ENCODE data around the gene ZNF683.

ZNF683 gene

DNA sequence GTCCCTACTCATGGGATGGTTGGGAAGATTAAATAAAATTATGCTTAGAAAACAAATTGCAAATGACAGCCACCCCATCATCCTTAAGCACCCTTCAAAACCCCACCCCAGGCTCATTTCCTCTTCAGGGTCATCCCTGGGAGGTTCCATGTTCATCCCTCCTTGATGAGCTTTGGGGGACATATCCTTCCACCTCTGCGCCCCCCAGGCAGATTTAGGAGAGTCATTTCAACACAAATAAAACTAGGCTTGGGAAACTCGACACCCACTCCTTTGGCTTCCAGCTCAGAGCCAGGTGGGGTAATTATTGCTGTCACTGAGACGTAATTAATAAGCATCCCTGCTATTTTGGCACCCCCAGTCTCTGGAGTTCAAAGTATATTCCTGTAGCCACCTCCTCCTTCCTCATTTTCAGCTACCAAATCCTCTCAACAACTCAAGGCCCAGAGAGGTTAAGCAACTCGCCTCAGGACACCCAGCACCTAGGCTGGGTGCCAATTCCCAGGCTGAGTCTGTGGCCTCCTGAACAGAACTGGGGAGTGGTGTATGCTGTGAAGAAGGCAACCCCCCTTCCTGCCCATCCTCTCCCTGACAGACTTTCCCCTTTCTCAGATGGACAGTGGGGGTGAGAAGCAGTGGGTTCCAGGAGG lies 19.2 kb downstream of the ZNF683 start:
- Histone ChIP-seq H3K27me3 (ENCODE audit: control insufficient read depth, insufficient read depth, low read length) (no peaks in the 10 kb centered on the region), H3K36me3 (ENCODE audit: control insufficient read depth, insufficient read depth, low read length) (no peaks in the 10 kb centered on the region), H3K27ac (ENCODE audit: low read depth, low read length) (no peak overlapping the region), H3K9ac (ENCODE audit: low read length) (no peak overlapping the region), H3K4me3 (ENCODE audit: low read length) (no peak overlapping the region), H3K4me1 (ENCODE audit: control insufficient read depth, insufficient read depth, low read length) (no peaks in the 10 kb centered on the region)

DNA sequence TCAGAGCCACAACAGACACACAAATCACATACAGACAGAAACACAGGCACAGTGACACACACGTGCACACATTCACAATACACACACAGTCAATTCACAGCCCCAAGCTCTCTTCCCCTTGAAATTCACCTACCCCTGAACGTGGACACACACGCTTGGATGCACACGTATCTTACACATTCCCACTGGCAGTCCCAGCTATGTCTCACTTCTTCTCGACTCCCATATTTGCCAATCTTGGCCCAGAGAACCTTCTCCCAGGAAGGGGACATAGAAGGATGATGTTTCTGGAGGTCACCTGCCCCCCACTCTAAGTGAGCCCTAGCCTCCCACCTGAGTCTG lies 20.2 kb downstream of the ZNF683 start:
- H3K9ac ChIP-seq (ENCODE audit: low read length), result no peak overlapping the region

DNA sequence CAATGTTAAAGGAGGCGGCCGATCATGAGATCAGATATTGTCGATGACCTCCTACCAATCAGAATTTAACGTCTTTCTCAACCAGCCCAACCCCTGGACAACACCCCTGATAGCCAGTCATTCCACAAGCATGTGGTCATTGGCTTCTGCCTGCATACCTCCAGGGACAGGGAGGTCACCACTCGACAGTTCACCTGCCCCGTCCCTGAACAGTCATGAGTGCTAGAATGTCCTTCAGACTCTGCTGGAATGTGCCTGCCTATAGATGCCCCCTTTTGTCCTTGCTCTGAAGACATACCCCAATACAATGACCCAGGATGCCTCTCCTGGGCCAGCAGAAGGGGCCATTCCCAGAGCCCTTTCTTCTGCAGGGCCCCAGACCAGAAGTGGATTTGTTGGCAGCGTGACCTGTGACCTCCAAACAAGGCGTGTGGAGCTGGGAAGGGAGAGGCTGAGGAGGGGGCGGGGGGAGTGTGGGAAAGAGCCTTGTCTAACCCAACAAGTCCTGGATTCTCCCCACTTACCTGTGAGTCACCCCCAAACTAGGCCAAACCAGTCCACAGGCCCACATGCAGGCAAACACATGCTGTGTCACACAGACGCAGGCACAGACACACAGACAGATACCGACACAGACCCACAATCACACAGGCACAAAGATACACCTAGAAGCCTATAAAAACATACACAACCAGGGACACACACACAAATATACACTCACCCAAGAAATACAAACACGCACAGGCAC lies 20.8 kb downstream of the ZNF683 start:
- Histone ChIP-seq H3K9ac (ENCODE audit: low read length) (no peak overlapping the region), H3K4me1 (ENCODE audit: control insufficient read depth, insufficient read depth, low read length) (no peaks in the 10 kb centered on the region), H3K27me3 (ENCODE audit: control insufficient read depth, insufficient read depth, low read length) (no peaks in the 10 kb centered on the region), H3K36me3 (ENCODE audit: control insufficient read depth, insufficient read depth, low read length) (no peaks in the 10 kb centered on the region), H3K4me3 (ENCODE audit: low read length) (no peak overlapping the region), H3K27ac (ENCODE audit: low read depth, low read length) (no peak overlapping the region)

More for the DNA sequence above, 20.2 kb downstream of the ZNF683 start:
- H3K27me3 ChIP-seq (ENCODE audit: control insufficient read depth, insufficient read depth, low read length), result no peaks in the 10 kb centered on the region
- no peak overlapping the region for H3K27ac ChIP-seq (ENCODE audit: low read depth, low read length)
- no peaks in the 10 kb centered on the region for H3K4me1 ChIP-seq (ENCODE audit: control insufficient read depth, insufficient read depth, low read length)
- no peak overlapping the region for H3K4me3 ChIP-seq (ENCODE audit: low read length)
- no peaks in the 10 kb centered on the region for H3K36me3 ChIP-seq (ENCODE audit: control insufficient read depth, insufficient read depth, low read length)

DNA sequence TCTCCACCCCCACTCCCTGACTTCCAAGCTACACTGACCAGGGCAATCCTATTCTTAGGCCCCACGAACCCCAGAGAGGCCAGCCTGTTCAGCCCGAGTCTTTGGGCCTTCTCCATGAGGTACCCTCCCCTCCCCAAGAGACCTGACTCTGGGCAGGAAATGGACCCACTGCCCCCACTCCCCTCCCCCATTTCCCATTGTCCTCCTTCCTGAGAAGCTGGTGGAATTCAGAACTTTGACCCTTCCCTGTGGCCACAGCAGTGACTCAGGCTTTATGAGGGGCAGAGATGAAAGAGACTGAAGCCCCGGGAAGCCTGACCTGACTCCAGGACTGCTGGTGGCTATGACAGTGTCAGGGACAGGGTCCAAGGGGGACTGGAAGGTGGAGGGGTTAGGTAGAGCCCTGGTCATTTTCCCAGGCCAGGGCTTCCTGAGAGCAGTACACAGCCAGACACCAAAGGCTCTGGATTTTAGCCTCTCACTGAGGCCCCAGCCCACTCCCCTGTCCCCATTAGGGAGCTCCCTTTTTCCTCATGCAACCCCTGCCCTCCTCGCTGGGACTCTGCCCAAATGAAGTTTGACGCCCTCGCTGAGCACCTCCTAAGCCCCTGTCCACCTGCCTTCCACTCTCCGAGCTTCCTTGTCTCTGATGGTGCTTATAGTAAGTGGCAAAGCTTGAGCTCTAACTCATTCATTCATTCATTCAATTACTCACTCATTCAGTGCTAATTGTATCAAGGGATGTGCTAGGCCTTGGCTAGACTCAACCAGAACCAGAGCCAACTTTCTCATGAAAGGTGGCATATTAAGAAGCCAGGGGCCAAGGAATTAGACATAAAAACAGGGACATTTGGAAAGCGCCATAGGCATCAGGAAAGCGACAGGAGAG lies 21.6 kb downstream of the ZNF683 start:
- Histone ChIP-seq H3K4me1 (ENCODE audit: control insufficient read depth, insufficient read depth, low read length) (no peaks in the 10 kb centered on the region), H3K4me3 (ENCODE audit: low read length) (no peak overlapping the region), H3K36me3 (ENCODE audit: control insufficient read depth, insufficient read depth, low read length) (no peaks in the 10 kb centered on the region), H3K9ac (ENCODE audit: low read length) (no peak overlapping the region), H3K27me3 (ENCODE audit: control insufficient read depth, insufficient read depth, low read length) (no peaks in the 10 kb centered on the region), H3K27ac (ENCODE audit: low read depth, low read length) (no peak overlapping the region)

DNA sequence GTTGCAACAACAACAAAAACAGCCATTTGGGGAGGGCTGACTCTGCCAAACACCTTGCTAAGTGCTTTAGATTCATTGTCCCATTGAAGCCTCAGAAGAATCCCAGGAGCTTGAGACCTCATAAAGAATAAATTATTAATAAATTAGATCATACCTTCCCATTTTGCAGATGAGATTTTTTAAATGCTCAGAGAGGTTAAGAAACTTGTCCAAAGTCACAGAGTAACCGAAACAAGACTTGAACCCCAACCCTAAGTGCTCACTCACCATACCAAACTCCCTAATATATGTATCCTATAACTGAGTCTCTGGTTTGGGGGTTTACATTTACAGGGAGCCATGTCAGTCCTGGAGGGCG lies 22.2 kb downstream of the ZNF683 start:
- H3K27ac ChIP-seq (ENCODE audit: low read depth, low read length), result no peak overlapping the region
- no peaks in the 10 kb centered on the region for H3K4me1 ChIP-seq (ENCODE audit: control insufficient read depth, insufficient read depth, low read length)
- H3K36me3 ChIP-seq (ENCODE audit: control insufficient read depth, insufficient read depth, low read length), result no peaks in the 10 kb centered on the region
- no peak overlapping the region for H3K9ac ChIP-seq (ENCODE audit: low read length)
- no peak overlapping the region for H3K4me3 ChIP-seq (ENCODE audit: low read length)
- no peaks in the 10 kb centered on the region for H3K27me3 ChIP-seq (ENCODE audit: control insufficient read depth, insufficient read depth, low read length)

DNA sequence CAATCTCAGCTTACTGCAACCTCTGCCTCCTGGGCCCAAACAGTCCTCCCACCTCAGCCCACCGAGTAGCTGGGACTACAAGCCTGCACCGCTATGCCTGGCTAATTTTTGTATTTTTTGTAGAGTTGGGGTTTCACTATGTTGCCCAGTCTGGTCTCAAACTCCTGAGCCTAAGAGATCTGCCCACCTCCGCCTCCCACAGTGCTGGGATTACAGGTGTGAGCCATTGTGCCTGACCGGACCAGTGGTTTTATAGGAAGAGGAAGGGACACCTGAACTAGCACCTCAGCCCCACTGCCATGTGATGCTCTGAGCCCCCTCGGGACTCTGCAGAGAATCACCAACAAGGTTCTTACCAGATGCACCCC lies 22.7 kb downstream of the ZNF683 start:
- no peaks in the 10 kb centered on the region for H3K27me3 ChIP-seq (ENCODE audit: control insufficient read depth, insufficient read depth, low read length)
- H3K4me3 ChIP-seq (ENCODE audit: low read length), result no peak overlapping the region
- H3K9ac ChIP-seq (ENCODE audit: low read length), result no peak overlapping the region
- H3K27ac ChIP-seq (ENCODE audit: low read depth, low read length), result no peak overlapping the region
- no peaks in the 10 kb centered on the region for H3K36me3 ChIP-seq (ENCODE audit: control insufficient read depth, insufficient read depth, low read length)
- no peaks in the 10 kb centered on the region for H3K4me1 ChIP-seq (ENCODE audit: control insufficient read depth, insufficient read depth, low read length)

DNA sequence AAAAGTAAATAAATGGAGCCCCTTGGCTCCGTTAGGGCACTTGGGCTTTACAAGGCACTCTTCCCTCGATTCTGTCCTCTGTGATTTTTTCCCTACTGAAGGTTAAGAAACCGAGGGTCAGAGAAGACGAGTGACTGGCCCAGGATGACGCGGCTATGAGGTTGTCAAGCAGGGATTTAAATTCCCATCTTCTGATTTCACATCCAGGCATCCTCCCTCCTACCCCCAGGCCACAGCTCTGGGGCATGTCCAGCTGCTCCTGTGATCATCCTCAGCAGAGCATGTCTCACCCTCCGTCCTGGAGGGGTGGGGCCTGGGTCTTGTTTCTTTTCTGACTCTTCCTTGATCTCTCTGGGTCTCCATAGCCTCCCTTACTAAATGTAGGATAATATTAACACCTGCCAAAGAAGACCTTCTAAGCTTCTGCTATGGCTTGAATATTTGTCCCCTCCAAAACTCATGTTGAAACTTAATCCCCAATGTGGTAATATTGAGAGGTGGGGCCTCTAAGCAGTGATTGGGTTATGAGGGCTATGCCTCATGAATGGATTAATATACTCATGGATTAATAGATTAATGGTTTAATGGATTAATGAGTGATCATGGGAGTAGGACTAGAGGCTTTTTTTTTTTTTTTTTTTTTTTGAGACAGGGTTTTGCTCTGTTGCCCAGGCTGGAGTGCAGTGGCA lies 23.2 kb downstream of the ZNF683 start:
- no peak overlapping the region for H3K27ac ChIP-seq (ENCODE audit: low read depth, low read length)
- no peaks in the 10 kb centered on the region for H3K27me3 ChIP-seq (ENCODE audit: control insufficient read depth, insufficient read depth, low read length)
- H3K4me1 ChIP-seq (ENCODE audit: control insufficient read depth, insufficient read depth, low read length), result no peaks in the 10 kb centered on the region

DNA sequence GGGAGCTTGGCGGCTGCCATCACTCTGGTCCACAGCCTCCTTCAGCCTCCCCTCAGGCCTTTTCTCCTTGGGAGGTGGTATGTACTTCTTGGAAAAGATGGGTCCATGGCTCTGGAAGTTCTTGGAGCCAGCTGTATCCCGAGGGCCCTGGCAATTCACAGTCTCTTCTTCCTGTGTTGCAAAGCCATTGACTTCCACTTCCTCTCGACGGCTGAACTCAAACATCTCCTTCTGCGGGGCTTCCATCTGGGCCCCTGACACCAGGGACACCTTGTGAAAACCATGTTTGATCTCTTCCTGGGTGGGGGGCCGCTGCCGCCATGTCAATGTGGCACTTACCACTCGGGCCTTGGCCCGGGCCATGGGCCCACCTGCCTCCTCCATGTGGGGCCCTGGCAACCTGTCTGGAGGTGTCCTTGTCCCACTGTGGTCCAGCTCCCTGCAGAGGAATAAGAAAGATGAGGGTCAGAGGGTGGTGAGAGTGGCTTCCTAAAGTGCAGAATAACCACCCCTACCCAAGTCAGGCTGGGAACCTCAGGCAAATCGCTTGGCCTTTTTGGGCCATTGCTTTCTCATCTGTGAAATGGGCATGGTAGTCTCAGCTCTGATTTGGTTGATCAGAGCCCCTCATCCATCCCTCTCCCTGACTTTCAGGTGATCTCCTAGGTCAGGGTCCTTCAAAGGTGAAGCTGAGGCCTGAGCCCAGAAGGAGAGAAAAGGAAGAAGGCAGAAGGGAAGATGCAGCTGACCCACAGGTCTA lies 26.1 kb downstream of the ZNF683 start:
- Histone ChIP-seq H3K27ac (ENCODE audit: low read depth, low read length) (no peak overlapping the region), H3K4me3 (ENCODE audit: low read length) (no peak overlapping the region)

More for the DNA sequence above, 23.2 kb downstream of the ZNF683 start:
- Histone ChIP-seq H3K36me3 (ENCODE audit: control insufficient read depth, insufficient read depth, low read length) (no peaks in the 10 kb centered on the region), H3K4me3 (ENCODE audit: low read length) (no peak overlapping the region), H3K9ac (ENCODE audit: low read length) (no peak overlapping the region)

DNA sequence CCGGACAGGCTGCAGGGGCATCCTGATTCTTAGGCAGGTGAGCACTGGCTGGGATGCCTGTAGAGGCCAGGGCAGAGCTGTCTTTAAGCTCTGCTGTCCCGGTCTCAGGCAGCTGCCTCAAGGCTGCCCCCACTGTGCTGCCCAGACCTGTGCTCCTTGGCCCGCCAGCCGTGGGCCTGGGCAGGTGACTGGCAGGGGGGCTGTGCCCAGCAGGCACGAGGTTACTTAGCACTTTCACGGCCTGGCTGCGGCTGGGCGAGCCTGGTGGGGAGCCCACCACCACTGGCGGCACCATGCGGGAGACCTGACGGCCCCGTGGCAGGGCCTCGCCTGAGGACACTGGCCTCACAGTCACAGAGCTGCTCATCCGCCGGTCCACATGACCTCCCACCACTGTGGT lies 26.8 kb downstream of the ZNF683 start:
- no peak overlapping the region for H3K4me3 ChIP-seq (ENCODE audit: low read length)
- no peaks in the 10 kb centered on the region for H3K36me3 ChIP-seq (ENCODE audit: control insufficient read depth, insufficient read depth, low read length)
- no peaks in the 10 kb centered on the region for H3K4me1 ChIP-seq (ENCODE audit: control insufficient read depth, insufficient read depth, low read length)
- H3K9ac ChIP-seq (ENCODE audit: low read length), result no peak overlapping the region
- H3K27me3 ChIP-seq (ENCODE audit: control insufficient read depth, insufficient read depth, low read length), result no peaks in the 10 kb centered on the region
- H3K27ac ChIP-seq (ENCODE audit: low read depth, low read length), result no peak overlapping the region

More for the DNA sequence above, 26.1 kb downstream of the ZNF683 start:
- H3K9ac ChIP-seq (ENCODE audit: low read length), result no peak overlapping the region
- H3K36me3 ChIP-seq (ENCODE audit: control insufficient read depth, insufficient read depth, low read length), result no peaks in the 10 kb centered on the region
- H3K4me1 ChIP-seq (ENCODE audit: control insufficient read depth, insufficient read depth, low read length), result no peaks in the 10 kb centered on the region
- no peaks in the 10 kb centered on the region for H3K27me3 ChIP-seq (ENCODE audit: control insufficient read depth, insufficient read depth, low read length)

DNA sequence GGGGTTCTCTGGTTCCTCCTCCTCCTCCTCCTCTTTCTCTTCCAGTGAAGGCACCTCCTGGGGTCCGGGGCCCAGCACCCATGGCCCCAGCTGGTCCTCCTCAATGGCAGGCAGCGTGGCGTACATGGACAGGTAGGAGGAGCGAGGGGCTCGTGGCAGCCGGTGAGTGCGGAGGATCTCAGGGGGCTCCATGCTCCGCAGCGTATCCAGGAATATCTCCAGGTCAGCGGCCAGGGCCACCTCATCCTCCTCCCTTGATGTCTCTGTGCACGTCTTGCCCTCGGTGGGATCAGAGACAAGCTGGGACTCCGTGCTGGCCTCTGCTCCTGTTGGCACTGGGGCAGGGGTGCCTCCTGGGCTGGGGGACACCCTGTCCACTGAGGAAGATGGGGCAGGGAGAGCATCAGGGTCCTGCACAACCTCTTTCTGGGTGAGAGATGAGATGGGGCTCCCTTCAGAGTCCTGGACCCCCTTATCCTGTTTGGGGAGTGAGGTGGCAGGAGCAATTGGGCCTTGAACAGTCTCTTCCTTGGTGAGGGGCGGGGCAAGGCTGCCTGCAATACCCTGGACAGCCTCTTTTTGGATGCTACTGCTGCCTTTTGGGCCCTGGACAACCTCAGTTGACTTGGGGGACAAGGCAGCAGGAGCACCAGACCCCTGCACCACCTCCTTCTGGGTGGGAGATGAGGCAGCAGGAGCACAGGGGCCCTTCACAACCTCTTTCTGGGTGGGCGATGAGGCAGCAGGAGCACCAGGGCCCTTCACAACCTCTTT lies 28.2 kb downstream of the ZNF683 start:
- Histone ChIP-seq H3K4me3 (ENCODE audit: low read length) (no peak overlapping the region), H3K9ac (ENCODE audit: low read length) (no peak overlapping the region), H3K27me3 (ENCODE audit: control insufficient read depth, insufficient read depth, low read length) (no peaks in the 10 kb centered on the region), H3K4me1 (ENCODE audit: control insufficient read depth, insufficient read depth, low read length) (no peaks in the 10 kb centered on the region), H3K27ac (ENCODE audit: low read depth, low read length) (no peak overlapping the region), H3K36me3 (ENCODE audit: control insufficient read depth, insufficient read depth, low read length) (no peaks in the 10 kb centered on the region)

DNA sequence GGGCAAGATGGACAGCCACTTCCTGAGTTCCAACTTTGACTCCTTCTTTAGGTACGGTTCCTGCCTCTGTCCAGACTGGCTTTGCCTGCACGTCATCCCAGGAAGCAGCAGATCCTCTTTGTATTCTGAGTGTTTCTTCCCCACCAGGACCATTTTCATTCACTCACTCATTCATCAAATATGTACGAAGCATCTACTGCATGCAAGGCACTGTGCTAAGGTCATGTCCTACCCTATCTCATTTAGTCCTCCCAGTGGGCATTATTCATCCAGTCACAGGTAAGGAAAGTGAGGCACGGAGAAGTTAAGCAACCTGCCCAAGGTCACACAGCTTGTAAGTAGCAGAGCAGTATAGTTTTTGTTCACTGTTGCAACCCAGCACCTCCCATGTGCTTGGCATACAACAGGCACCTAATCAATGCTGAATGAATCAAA lies 32.5 kb downstream of the ZNF683 start:
- H3K9ac ChIP-seq (ENCODE audit: low read length), result no peak overlapping the region
- H3K36me3 ChIP-seq (ENCODE audit: control insufficient read depth, insufficient read depth, low read length), result no peaks in the 10 kb centered on the region
- H3K27me3 ChIP-seq (ENCODE audit: control insufficient read depth, insufficient read depth, low read length), result peaks cover 3% of the 10 kb centered on the region
- no peak overlapping the region for H3K4me3 ChIP-seq (ENCODE audit: low read length)
- H3K27ac ChIP-seq (ENCODE audit: low read depth, low read length), result no peak overlapping the region
- no peaks in the 10 kb centered on the region for H3K4me1 ChIP-seq (ENCODE audit: control insufficient read depth, insufficient read depth, low read length)
